Trophoblast cell (in vitro differentiated cells and primary cell): Measurements from ENCODE around the gene APOL3.

ENCODE experiments used
- DNase-seq, 2 donors: peaks; one replicate each; pipeline ENCODE4 v3.0.0-alpha.2; 2016
- H2AFZ ChIP-seq: 2 replicates; pipeline ENCODE4 v1.6.1; 2013; ENCODE audit warnings: low read length, moderate library complexity, mild to moderate bottlenecking; ENCODE audit not compliant: insufficient read depth, poor library complexity
- H2AK5ac ChIP-seq: 2 replicates; pipeline ENCODE4 v1.6.1; 2013; ENCODE audit warnings: mild to moderate bottlenecking, low read length
- H2BK120ac ChIP-seq: 2 replicates; pipeline ENCODE4 v1.6.1; 2013; ENCODE audit warnings: low read length, mild to moderate bottlenecking, moderate library complexity; ENCODE audit not compliant: insufficient read depth, poor library complexity
- H2BK12ac ChIP-seq: 2 replicates; pipeline ENCODE4 v1.6.1; 2013; ENCODE audit warnings: mild to moderate bottlenecking, low read length, moderate library complexity
- H2BK5ac ChIP-seq: 2 replicates; pipeline ENCODE4 v1.6.1; 2013; ENCODE audit warnings: low read length, low read depth, moderate library complexity, mild to moderate bottlenecking; ENCODE audit not compliant: poor library complexity
- H3K14ac ChIP-seq: 2 replicates; pipeline ENCODE4 v1.6.1; 2013; ENCODE audit warnings: mild to moderate bottlenecking, low read length
- H3K18ac ChIP-seq: 2 replicates; pipeline ENCODE4 v1.6.1; 2013; ENCODE audit warnings: mild to moderate bottlenecking, low read length
- H3K23ac ChIP-seq: 2 replicates; pipeline ENCODE4 v1.6.1; 2013; ENCODE audit warnings: low read length
- H3K27ac ChIP-seq: 2 replicates; pipeline ENCODE4 v1.5.1; 2013; ENCODE audit warnings: low read depth, mild to moderate bottlenecking, inconsistent platforms, low read length, moderate library complexity
- H3K27me3 ChIP-seq: 2 replicates; pipeline ENCODE4 v1.6.1; 2013; ENCODE audit warnings: inconsistent platforms, mild to moderate bottlenecking, low read length, moderate library complexity; ENCODE audit not compliant: insufficient read depth
- H3K36me3 ChIP-seq, 2 experiments: 1 replicate in 1 of 2; 2 replicates in 1 of 2; pipeline ENCODE4 v1.6.1; 2013; ENCODE audit warnings: low read length in 2 of 2, mild to moderate bottlenecking in 2 of 2, moderate library complexity in 1 of 2; ENCODE audit not compliant: insufficient read depth in 2 of 2, control insufficient read depth in 1 of 2
- H3K4ac ChIP-seq: 2 replicates; pipeline ENCODE4 v1.6.1; 2013; ENCODE audit warnings: low read depth, mild to moderate bottlenecking, low read length, moderate library complexity
- H3K4me1 ChIP-seq, 2 experiments: 1 replicate in 1 of 2; 2 replicates in 1 of 2; pipeline ENCODE4 v1.6.1; 2013; ENCODE audit warnings: low read length in 2 of 2, mild to moderate bottlenecking in 2 of 2, moderate library complexity in 1 of 2; ENCODE audit not compliant: insufficient read depth in 2 of 2, control insufficient read depth in 1 of 2
- H3K4me2 ChIP-seq: 2 replicates; pipeline ENCODE4 v1.6.1; 2013; ENCODE audit warnings: inconsistent platforms, mild to moderate bottlenecking, low read length, moderate library complexity
- H3K4me3 ChIP-seq: 2 replicates; pipeline ENCODE4 v1.5.1; 2013; ENCODE audit warnings: mild to moderate bottlenecking, low read depth, low read length, inconsistent platforms
- H3K79me1 ChIP-seq: one replicate; pipeline ENCODE4 v1.6.1; 2013; ENCODE audit warnings: low read length
- H3K79me2 ChIP-seq: 2 replicates; pipeline ENCODE4 v1.6.1; 2013; ENCODE audit warnings: low read length, mild to moderate bottlenecking; ENCODE audit not compliant: control insufficient read depth, insufficient read depth, poor library complexity
- H3K9ac ChIP-seq: 2 replicates; pipeline ENCODE4 v1.6.1; 2013; ENCODE audit warnings: mild to moderate bottlenecking, low read length
- H3K9me3 ChIP-seq: 2 replicates; pipeline ENCODE4 v1.6.1; 2013; ENCODE audit warnings: low read depth, mild to moderate bottlenecking, control low read depth, inconsistent platforms, low read length; ENCODE audit not compliant: insufficient read depth
- H4K12ac ChIP-seq: 2 replicates; pipeline ENCODE4 v1.6.1; 2013; ENCODE audit warnings: low read depth, mild to moderate bottlenecking, low read length, moderate library complexity
- H4K8ac ChIP-seq: 2 replicates; pipeline ENCODE4 v1.6.1; 2013; ENCODE audit warnings: low read depth, mild to moderate bottlenecking, low read length, moderate library complexity
- H4K91ac ChIP-seq: one replicate; pipeline ENCODE4 v1.6.1; 2013; ENCODE audit warnings: low read depth, mild to moderate bottlenecking, low read length, moderate library complexity
- WGBS: extraction: QIAGEN DNeasy Blood & Tissue Kit; methylation state at CpG from one replicate; pipeline ENCODE4 v1.1.7; 2013; ENCODE audit warnings: missing lambda C conversion rate; ENCODE audit not compliant: insufficient read length, insufficient coverage; ENCODE audit errors: extremely low coverage; 5-methylcytosine and 5-hydroxymethylcytosine counted together

Gene APOL3

GRCh38 chr22:36166086-36166485 is 5.5 kb upstream of the APOL3 start:
- no CpG with 5 or more reads among the region's 3 CpGs for WGBS
- Histone ChIP-seq H3K9me3 (no peaks in the 10 kb centered on the region), H3K79me1 (no peaks in the 10 kb centered on the region), H4K8ac (no peak overlapping the region), H3K4me1 (no peaks in the 10 kb centered on the region), H3K4ac (no peak overlapping the region), H4K12ac (no peak overlapping the region), H3K18ac (no peak overlapping the region), H2BK120ac (no peak overlapping the region), H3K27me3 (no peaks in the 10 kb centered on the region), H3K4me3 (no peak overlapping the region), H3K36me3 (no peaks in the 10 kb centered on the region), H2BK5ac (no peak overlapping the region), H2AFZ (no peak overlapping the region), H3K9ac (no peak overlapping the region), H4K91ac (no peak overlapping the region), H3K14ac (no peak overlapping the region), H3K79me2 (no peaks in the 10 kb centered on the region), H3K4me2 (no peak overlapping the region), H3K23ac (no peak overlapping the region), H2BK12ac (no peak overlapping the region), H2AK5ac (no peak overlapping the region), H3K27ac (no peak overlapping the region)
- no peak for DNase-seq

DNA sequence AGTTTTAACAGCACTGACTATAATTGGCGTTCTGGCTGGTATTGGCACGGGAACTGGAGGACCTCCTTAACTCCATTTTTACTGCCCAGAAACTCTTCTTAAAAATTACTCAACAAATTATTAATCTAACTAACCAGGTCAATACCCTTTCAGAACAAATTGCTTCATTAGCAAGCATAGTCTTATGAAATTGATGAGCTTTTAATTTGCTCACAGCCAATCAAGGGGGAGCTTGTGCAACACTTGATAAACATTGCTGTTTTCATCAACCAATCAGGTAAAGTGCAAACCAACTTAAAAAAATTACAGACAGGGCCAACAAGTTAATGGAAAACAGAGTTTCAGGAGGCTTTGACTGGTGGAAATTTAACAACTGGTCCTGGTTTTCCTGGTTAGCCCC is 4.6 kb upstream of the APOL3 start:
- no CpG with 5 or more reads among the region's 2 CpGs for WGBS
- no peaks in the 10 kb centered on the region for H3K4me1 ChIP-seq

GRCh38 chr22:36164621-36165020 is 4.1 kb upstream of the APOL3 start:
- peak in 1 of 2 donors; percentile 35 for DNase-seq
- no CpG with 5 or more reads among the region's 1 CpG for WGBS
- no peak overlapping the region for H2BK120ac ChIP-seq
- H3K4me3 ChIP-seq: no peak overlapping the region
- H4K12ac ChIP-seq: no peak overlapping the region
- no peaks in the 10 kb centered on the region for H3K4me1 ChIP-seq
- no peak overlapping the region for H3K23ac ChIP-seq
- H3K79me1 ChIP-seq: no peaks in the 10 kb centered on the region
- H3K36me3 ChIP-seq: no peaks in the 10 kb centered on the region
- H3K4me2 ChIP-seq: no peak overlapping the region
- H3K79me2 ChIP-seq: no peaks in the 10 kb centered on the region
- no peak overlapping the region for H2AFZ ChIP-seq
- no peak overlapping the region for H3K9ac ChIP-seq
- no peak overlapping the region for H2BK5ac ChIP-seq
- no peaks in the 10 kb centered on the region for H3K27me3 ChIP-seq
- no peak overlapping the region for H3K18ac ChIP-seq
- no peak overlapping the region for H4K91ac ChIP-seq
- peaks cover 1% of the 10 kb centered on the region for H3K9me3 ChIP-seq
- H2AK5ac ChIP-seq: no peak overlapping the region
- no peak overlapping the region for H3K14ac ChIP-seq
- no peak overlapping the region for H3K27ac ChIP-seq
- no peak overlapping the region for H4K8ac ChIP-seq
- H2BK12ac ChIP-seq: no peak overlapping the region
- no peak overlapping the region for H3K4ac ChIP-seq

More for the DNA sequence above, 4.6 kb upstream of the APOL3 start:
- Histone ChIP-seq H3K27ac (no peak overlapping the region), H3K14ac (no peak overlapping the region), H3K27me3 (no peaks in the 10 kb centered on the region), H3K9me3 (no peaks in the 10 kb centered on the region), H3K4me2 (no peak overlapping the region), H3K18ac (no peak overlapping the region), H2BK120ac (no peak overlapping the region), H2AK5ac (no peak overlapping the region), H2AFZ (no peak overlapping the region), H2BK5ac (no peak overlapping the region), H4K8ac (no peak overlapping the region), H2BK12ac (no peak overlapping the region), H3K79me1 (no peaks in the 10 kb centered on the region), H3K4me3 (no peak overlapping the region), H3K4ac (no peak overlapping the region), H4K12ac (no peak overlapping the region), H3K36me3 (no peaks in the 10 kb centered on the region), H3K9ac (no peak overlapping the region), H4K91ac (no peak overlapping the region), H3K23ac (no peak overlapping the region), H3K79me2 (no peaks in the 10 kb centered on the region)
- no peak for DNase-seq

DNA sequence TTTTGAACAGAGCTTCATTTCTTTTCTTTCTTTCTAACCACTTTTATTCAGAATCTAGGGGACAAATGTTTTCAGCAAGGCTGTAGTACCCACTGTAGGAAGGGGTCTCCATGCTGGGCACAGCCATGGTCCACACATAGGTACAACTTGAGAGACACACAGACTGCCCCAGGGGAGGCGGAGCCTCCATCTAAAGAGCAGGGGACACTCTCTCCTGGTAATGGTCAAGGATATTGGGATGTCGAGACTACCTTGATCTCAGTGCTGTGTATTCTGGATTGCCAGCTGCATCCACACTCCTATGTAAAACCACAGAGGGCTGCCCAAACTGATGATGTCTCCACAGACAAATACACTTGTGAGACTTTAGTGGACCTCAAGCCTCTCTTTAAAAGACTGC is 2.9 kb upstream of the APOL3 start:
- H3K9ac ChIP-seq: no peak overlapping the region
- no peak overlapping the region for H3K18ac ChIP-seq
- H3K79me1 ChIP-seq: no peaks in the 10 kb centered on the region
- H2AFZ ChIP-seq: no peak overlapping the region
- no peak overlapping the region for H3K27ac ChIP-seq
- no peaks in the 10 kb centered on the region for H3K36me3 ChIP-seq
- no peak overlapping the region for H2AK5ac ChIP-seq
- no peak overlapping the region for H3K4ac ChIP-seq
- H4K8ac ChIP-seq: no peak overlapping the region
- no peak overlapping the region for H4K91ac ChIP-seq
- H4K12ac ChIP-seq: no peak overlapping the region
- H3K4me3 ChIP-seq: no peak overlapping the region
- no peak overlapping the region for H3K23ac ChIP-seq
- peaks cover 1% of the 10 kb centered on the region for H3K9me3 ChIP-seq
- H3K14ac ChIP-seq: no peak overlapping the region
- H2BK120ac ChIP-seq: no peak overlapping the region
- no peak overlapping the region for H3K4me2 ChIP-seq
- no peaks in the 10 kb centered on the region for H3K27me3 ChIP-seq
- DNase-seq: no peak
- H3K79me2 ChIP-seq: no peaks in the 10 kb centered on the region
- H2BK5ac ChIP-seq: no peak overlapping the region
- H2BK12ac ChIP-seq: no peak overlapping the region
- WGBS: no CpG with 5 or more reads among the region's 2 CpGs
- no peaks in the 10 kb centered on the region for H3K4me1 ChIP-seq
